BE2C (cell line): ENCODE results near the gene ETV6.

Experiments used
- DNase-seq: peaks from one replicate; pipeline ENCODE4 v3.0.0-alpha.2; 2020
- H3K27me3 ChIP-seq: fragments of 250-450 bp; sonication (Bioruptor Pico); 2 replicates; pipeline ENCODE4 v1.5.1; 2020; ENCODE audit warnings: mild to moderate bottlenecking
- H3K36me3 ChIP-seq: fragments of 250-450 bp; sonication (Bioruptor Pico); 2 replicates; pipeline ENCODE4 v1.5.1; 2020; ENCODE audit warnings: mild to moderate bottlenecking
- H3K4me1 ChIP-seq: fragments of 250-450 bp; sonication (Bioruptor Pico); 2 replicates; pipeline ENCODE4 v1.5.1; 2020
- H3K4me3 ChIP-seq: 2 replicates; pipeline ENCODE4 v1.5.1; 2011; ENCODE audit warnings: low read depth, low read length
- H3K9me3 ChIP-seq: fragments of 250-450 bp; sonication (Bioruptor Pico); 2 replicates; pipeline ENCODE4 v1.5.1; 2020
- CTCF ChIP-seq: IDR thresholded peaks from 2 replicates; pipeline ENCODE4 v1.5.1; 2012; ENCODE audit warnings: mild to moderate bottlenecking, low read depth, low read length

ETV6 gene

GRCh38 chr12:11877869-11878780 lies 228.7 kb downstream of the ETV6 start:
- TF ChIP-seq CTCF, result no peak
- Histone ChIP-seq H3K9me3 (no peaks in the 10 kb centered on the region), H3K36me3 (no peaks in the 10 kb centered on the region), H3K4me1 (peaks cover 16% of the 10 kb centered on the region), H3K4me3 (no peak overlapping the region), H3K27me3 (no peaks in the 10 kb centered on the region)
- peak; percentile 24 for DNase-seq

GRCh38 chr12:11879306-11879705 lies 229.8 kb downstream of the ETV6 start:
- H3K4me1 ChIP-seq, result peaks cover 16% of the 10 kb centered on the region

GRCh38 chr12:11880381-11880780 lies 230.9 kb downstream of the ETV6 start:
- no peaks in the 10 kb centered on the region for H3K9me3 ChIP-seq
- H3K4me1 ChIP-seq, result peaks cover 16% of the 10 kb centered on the region
- no peaks in the 10 kb centered on the region for H3K36me3 ChIP-seq
- no peak overlapping the region for H3K4me3 ChIP-seq
- no peak for TF ChIP-seq CTCF
- no peaks in the 10 kb centered on the region for H3K27me3 ChIP-seq
- DNase-seq, result no peak

More at GRCh38 chr12:11879306-11879705, 229.8 kb downstream of the ETV6 start:
- no peak for TF ChIP-seq CTCF
- Histone ChIP-seq H3K4me3 (no peak overlapping the region), H3K9me3 (no peaks in the 10 kb centered on the region), H3K36me3 (no peaks in the 10 kb centered on the region), H3K27me3 (no peaks in the 10 kb centered on the region)
- DNase-seq, result no peak

GRCh38 chr12:11881835-11882234 lies 232.4 kb downstream of the ETV6 start:
- no peak for DNase-seq
- Histone ChIP-seq H3K4me1 (peaks cover 2% of the 10 kb centered on the region), H3K4me3 (no peak overlapping the region), H3K27me3 (no peaks in the 10 kb centered on the region), H3K36me3 (no peaks in the 10 kb centered on the region), H3K9me3 (no peaks in the 10 kb centered on the region)
- TF ChIP-seq CTCF, result no peak

- Histone ChIP-seq H3K27me3 (no peaks in the 10 kb centered on the region), H3K36me3 (no peaks in the 10 kb centered on the region), H3K4me3 (no peak overlapping the region), H3K9me3 (no peaks in the 10 kb centered on the region), H3K4me1 (no peaks in the 10 kb centered on the region)
- TF ChIP-seq CTCF, result no peak
- DNase-seq, result no peak
Measured at GRCh38 chr12:11882301-11883019, 233.0 kb downstream of the ETV6 start.
